ENCODE results near the gene SLC44A1.

SLC44A1 gene

GRCh38 chr9:105244003-105244733 is at the start of gene SLC44A1:
Gene SLC44A1, plus strand, starts transcription at chr9:105244651. Its CDS starts 218 bp downstream, at chr9:105244869.
- DNase-seq, result peak; percentile 77

- DNase-seq, result no peak
These were observed 49.2 kb upstream of the SLC44A1 start for GRCh38 chr9:105195259-105195658.

- DNase-seq, result no peak
These were observed 46.4 kb upstream of the SLC44A1 start for GRCh38 chr9:105198023-105198422.

GRCh38 chr9:105198865-105199264 is 45.6 kb upstream of the SLC44A1 start:
- DNase-seq, result no peak

- DNase-seq, result no peak
These were observed 40.0 kb upstream of the SLC44A1 start for GRCh38 chr9:105204416-105204815.

- no peak for DNase-seq
These were observed 38.5 kb upstream of the SLC44A1 start for GRCh38 chr9:105205787-105206495.

GRCh38 chr9:105206496-105206820 is 38.0 kb upstream of the SLC44A1 start:
- DNase-seq, result no peak

- DNase-seq, result no peak
These were observed 37.4 kb upstream of the SLC44A1 start for GRCh38 chr9:105206821-105207699.

- no peak for DNase-seq
These were observed 27.8 kb upstream of the SLC44A1 start for GRCh38 chr9:105216440-105217178.

GRCh38 chr9:105218673-105219072 is 25.8 kb upstream of the SLC44A1 start:
- no peak for DNase-seq

- DNase-seq, result no peak
These were observed 25.1 kb upstream of the SLC44A1 start for GRCh38 chr9:105219291-105219805.

GRCh38 chr9:105220451-105220850 is 24.0 kb upstream of the SLC44A1 start:
- DNase-seq, result no peak

GRCh38 chr9:105223544-105224140 is 20.8 kb upstream of the SLC44A1 start:
- no peak for DNase-seq

- no peak for DNase-seq
These were observed 18.4 kb upstream of the SLC44A1 start for GRCh38 chr9:105226055-105226454.

- DNase-seq, result no peak
These were observed 12.2 kb upstream of the SLC44A1 start for GRCh38 chr9:105232207-105232606.

- DNase-seq, result no peak
These were observed 10.6 kb upstream of the SLC44A1 start for GRCh38 chr9:105233873-105234272.

GRCh38 chr9:105236261-105236660 is 8.2 kb upstream of the SLC44A1 start:
- no peak for DNase-seq

GRCh38 chr9:105237246-105237645 is 7.2 kb upstream of the SLC44A1 start:
- DNase-seq, result no peak

- no peak for DNase-seq
These were observed 6.1 kb upstream of the SLC44A1 start for GRCh38 chr9:105238302-105238701.

GRCh38 chr9:105241356-105242043 is 3.0 kb upstream of the SLC44A1 start:
- DNase-seq, result no peak

GRCh38 chr9:105242062-105242461 is 2.4 kb upstream of the SLC44A1 start:
- no peak for DNase-seq

- no peak for DNase-seq
These were observed 1.9 kb upstream of the SLC44A1 start for GRCh38 chr9:105242557-105242956.
